Neural progenitor cell (in vitro differentiated cells): Measurements from ENCODE around the gene KCNJ16. TPM values are rescaled to one million over a fixed set of nuclear protein-coding genes. Genes with fewer than 3 reads are reported as not detected.

Experiments
- DNase-seq: peaks from one replicate; pipeline ENCODE4 v3.0.0-alpha.2; 2016; ENCODE audit warnings: low spot score
- H2AFZ ChIP-seq: fragments of 200-600 bp; sonication (generic); replicated peaks from 2 replicates; pipeline ENCODE4 v1.6.1; 2016; ENCODE audit warnings: antibody characterized with exemption
- H3F3A ChIP-seq: fragments of 200-600 bp; sonication (generic); 2 replicates; pipeline ENCODE4 v1.6.1; 2016; ENCODE audit warnings: antibody characterized with exemption, low read depth
- H3K27ac ChIP-seq: fragments of 200-600 bp; sonication (generic); 2 replicates; pipeline ENCODE4 v1.5.1; 2016; ENCODE audit warnings: mild to moderate bottlenecking
- H3K27me3 ChIP-seq: fragments of 200-600 bp; sonication (generic); 2 replicates; pipeline ENCODE4 v1.6.1; 2016; ENCODE audit warnings: mild to moderate bottlenecking, moderate library complexity
- H3K36me3 ChIP-seq: fragments of 200-600 bp; sonication (generic); 2 replicates; pipeline ENCODE4 v1.5.1; 2016
- H3K4me1 ChIP-seq: fragments of 200-600 bp; sonication (generic); 2 replicates; pipeline ENCODE4 v1.6.1; 2016; ENCODE audit warnings: mixed run types
- H3K4me2 ChIP-seq: fragments of 200-600 bp; sonication (generic); 2 replicates; pipeline ENCODE4 v1.6.1; 2016
- H3K4me3 ChIP-seq: fragments of 200-600 bp; sonication (generic); 2 replicates; pipeline ENCODE4 v1.5.1; 2016
- H3K79me2 ChIP-seq: fragments of 200-600 bp; sonication (generic); 2 replicates; pipeline ENCODE4 v1.6.1; 2016; ENCODE audit warnings: low read depth
- H3K9ac ChIP-seq: fragments of 200-600 bp; sonication (generic); 2 replicates; pipeline ENCODE4 v1.6.1; 2016
- H3K9me3 ChIP-seq: fragments of 200-600 bp; sonication (generic); 2 replicates; pipeline ENCODE4 v1.5.1; 2016; ENCODE audit warnings: low read depth
- H4K20me1 ChIP-seq: fragments of 200-600 bp; sonication (generic); 2 replicates; pipeline ENCODE4 v1.6.1; 2016; ENCODE audit warnings: low read depth
- H3K27ac Mint-ChIP-seq: 3 replicates; pipeline ENCODE4 v1.8.0; 2021; ENCODE audit warnings: mixed read lengths
- H3K27me3 Mint-ChIP-seq: 2 replicates; pipeline ENCODE4 v1.8.0; 2022; ENCODE audit warnings: low read depth, mild to moderate bottlenecking, inconsistent platforms, moderate library complexity, mixed read lengths; ENCODE audit not compliant: insufficient read depth
- H3K36me3 Mint-ChIP-seq: 3 replicates; pipeline ENCODE4 v1.8.0; 2021; ENCODE audit warnings: mixed read lengths
- H3K4me1 Mint-ChIP-seq: 3 replicates; pipeline ENCODE4 v1.8.0; 2021; ENCODE audit warnings: mixed read lengths
- H3K4me3 Mint-ChIP-seq: 3 replicates; pipeline ENCODE4 v1.8.0; 2021; ENCODE audit warnings: mild to moderate bottlenecking, moderate library complexity, mixed read lengths
- H3K9me3 Mint-ChIP-seq: 3 replicates; pipeline ENCODE4 v1.8.0; 2020; ENCODE audit warnings: mixed read lengths
- EZH2 ChIP-seq: fragments of 200-600 bp; sonication (generic); IDR thresholded peaks from 2 replicates; pipeline ENCODE4 v1.6.1; 2017; ENCODE audit warnings: antibody characterized with exemption, mild to moderate bottlenecking, moderate library complexity
- EZH2phosphoT487 ChIP-seq: fragments of 200-600 bp; sonication (generic); IDR thresholded peaks from 2 replicates; pipeline ENCODE4 v1.6.1; 2017; ENCODE audit warnings: antibody characterized with exemption
- total RNA-seq: library from RNA; depleted of rRNA; stranded (reverse); fragments of >200 nt; gene quantifications from 2 replicates; pipeline ENCODE4 v1.2.3, GENCODE V29; 2015; ENCODE audit warnings: low replicate concordance
- TF ChIP-seq, protein P1 (sequence below): fragments of 200-600 bp; sonication (generic); IDR thresholded peaks from 2 replicates; pipeline ENCODE4 v1.5.1; 2017; ENCODE audit warnings: antibody characterized with exemption, mild to moderate bottlenecking

KCNJ16 gene
- total RNA-seq, 1 donor from 2014 or later, result not detected

DNA sequence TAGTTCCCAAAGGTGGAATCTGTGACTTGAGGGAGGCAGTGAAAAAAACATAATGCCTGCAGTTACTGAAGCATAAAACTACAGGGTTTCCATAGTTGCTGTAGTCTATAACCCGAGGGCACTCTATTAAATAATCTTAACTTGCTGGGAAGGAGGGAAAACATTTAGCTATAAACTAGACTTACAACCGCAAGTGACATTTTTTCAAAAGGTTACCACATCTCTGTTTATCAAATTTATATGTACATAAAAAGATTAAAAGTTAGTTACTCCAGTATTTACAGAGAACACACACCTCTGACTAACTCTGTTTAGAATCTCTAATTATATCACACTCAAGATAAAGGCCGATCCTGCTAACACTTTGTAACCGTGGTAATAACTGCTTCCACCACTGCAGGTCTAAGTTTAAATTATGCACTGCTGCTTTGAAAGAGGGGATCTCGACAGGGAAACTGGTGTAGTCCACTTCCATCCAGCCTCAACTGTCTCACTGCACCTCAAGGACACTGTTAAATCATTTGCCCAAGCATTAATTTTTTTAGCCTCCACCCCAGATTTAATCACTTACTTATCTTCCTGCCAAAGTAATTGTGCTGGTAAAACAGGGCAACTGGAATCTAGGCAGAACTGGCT, 14.6 kb downstream of the KCNJ16 start:
- Histone ChIP-seq H4K20me1 (no peaks in the 10 kb centered on the region), H3K36me3 (no peaks in the 10 kb centered on the region), H3K27ac (no peak overlapping the region), H2AFZ (no peak overlapping the region), H3K4me3 (no peak overlapping the region), H3K9ac (no peak overlapping the region), H3K27me3 (no peaks in the 10 kb centered on the region), H3K4me1 (no peaks in the 10 kb centered on the region), H3F3A (no peaks in the 10 kb centered on the region), H3K79me2 (no peaks in the 10 kb centered on the region), H3K4me2 (no peak overlapping the region), H3K9me3 (no peaks in the 10 kb centered on the region)
- H3K27me3 Mint-ChIP-seq, result peaks cover 2% of the 10 kb centered on the region
- peaks cover 13% of the 10 kb centered on the region for H3K4me1 Mint-ChIP-seq
- TF ChIP-seq EZH2phosphoT487, result no peak
- TF ChIP-seq EZH2, result no peak
- TF ChIP-seq, protein P1, sequence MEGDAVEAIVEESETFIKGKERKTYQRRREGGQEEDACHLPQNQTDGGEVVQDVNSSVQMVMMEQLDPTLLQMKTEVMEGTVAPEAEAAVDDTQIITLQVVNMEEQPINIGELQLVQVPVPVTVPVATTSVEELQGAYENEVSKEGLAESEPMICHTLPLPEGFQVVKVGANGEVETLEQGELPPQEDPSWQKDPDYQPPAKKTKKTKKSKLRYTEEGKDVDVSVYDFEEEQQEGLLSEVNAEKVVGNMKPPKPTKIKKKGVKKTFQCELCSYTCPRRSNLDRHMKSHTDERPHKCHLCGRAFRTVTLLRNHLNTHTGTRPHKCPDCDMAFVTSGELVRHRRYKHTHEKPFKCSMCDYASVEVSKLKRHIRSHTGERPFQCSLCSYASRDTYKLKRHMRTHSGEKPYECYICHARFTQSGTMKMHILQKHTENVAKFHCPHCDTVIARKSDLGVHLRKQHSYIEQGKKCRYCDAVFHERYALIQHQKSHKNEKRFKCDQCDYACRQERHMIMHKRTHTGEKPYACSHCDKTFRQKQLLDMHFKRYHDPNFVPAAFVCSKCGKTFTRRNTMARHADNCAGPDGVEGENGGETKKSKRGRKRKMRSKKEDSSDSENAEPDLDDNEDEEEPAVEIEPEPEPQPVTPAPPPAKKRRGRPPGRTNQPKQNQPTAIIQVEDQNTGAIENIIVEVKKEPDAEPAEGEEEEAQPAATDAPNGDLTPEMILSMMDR, result no peak
- no peak for DNase-seq
- H3K4me3 Mint-ChIP-seq, result no peak overlapping the region
- no peaks in the 10 kb centered on the region for H3K36me3 Mint-ChIP-seq
- H3K27ac Mint-ChIP-seq, result peak overlapping the region; percentile 82
- H3K9me3 Mint-ChIP-seq, result no peaks in the 10 kb centered on the region

DNA sequence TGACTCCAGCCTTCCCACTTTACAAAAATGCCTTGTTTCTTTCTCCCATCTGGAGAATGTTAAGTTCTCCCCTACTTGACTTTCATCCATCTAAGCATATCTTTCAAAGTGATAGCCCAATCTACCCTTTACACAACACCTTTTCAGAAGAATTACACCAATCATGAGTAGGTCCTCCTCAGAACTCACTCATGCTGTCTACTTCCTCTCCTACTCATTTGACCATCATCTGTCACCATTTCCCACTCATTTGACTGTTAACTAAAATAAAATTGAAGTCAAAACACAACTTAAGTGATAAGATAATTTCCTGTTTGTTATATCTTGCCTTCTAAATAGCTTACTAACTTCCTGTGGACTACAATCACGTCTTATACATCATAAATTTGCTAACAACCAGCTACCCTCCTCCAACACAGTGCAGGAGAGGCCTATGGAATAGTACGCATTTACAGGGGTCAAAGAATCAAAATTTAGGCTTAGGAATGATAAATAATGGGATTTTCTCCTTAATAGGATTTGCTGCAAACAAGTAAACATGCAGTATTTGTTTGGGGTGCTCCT, 16.1 kb downstream of the KCNJ16 start:
- peaks cover 13% of the 10 kb centered on the region for H3K4me1 Mint-ChIP-seq
- no peaks in the 10 kb centered on the region for H3K4me1 ChIP-seq
- no peaks in the 10 kb centered on the region for H3K79me2 ChIP-seq
- DNase-seq, result no peak
- no peak overlapping the region for H3K4me2 ChIP-seq
- no peaks in the 10 kb centered on the region for H3K36me3 ChIP-seq
- no peak overlapping the region for H3K4me3 Mint-ChIP-seq
- no peaks in the 10 kb centered on the region for H3K9me3 Mint-ChIP-seq
- no peaks in the 10 kb centered on the region for H3K27me3 ChIP-seq
- no peak overlapping the region for H3K4me3 ChIP-seq
- no peak overlapping the region for H3K27ac Mint-ChIP-seq
- H2AFZ ChIP-seq, result no peak overlapping the region
- no peaks in the 10 kb centered on the region for H4K20me1 ChIP-seq
- no peak for TF ChIP-seq EZH2phosphoT487
- TF ChIP-seq, protein P1, result no peak
- no peak for TF ChIP-seq EZH2
- H3F3A ChIP-seq, result no peaks in the 10 kb centered on the region
- no peak overlapping the region for H3K27ac ChIP-seq
- H3K27me3 Mint-ChIP-seq, result peaks cover 2% of the 10 kb centered on the region
- no peaks in the 10 kb centered on the region for H3K9me3 ChIP-seq
- no peak overlapping the region for H3K9ac ChIP-seq
- H3K36me3 Mint-ChIP-seq, result no peaks in the 10 kb centered on the region

DNA sequence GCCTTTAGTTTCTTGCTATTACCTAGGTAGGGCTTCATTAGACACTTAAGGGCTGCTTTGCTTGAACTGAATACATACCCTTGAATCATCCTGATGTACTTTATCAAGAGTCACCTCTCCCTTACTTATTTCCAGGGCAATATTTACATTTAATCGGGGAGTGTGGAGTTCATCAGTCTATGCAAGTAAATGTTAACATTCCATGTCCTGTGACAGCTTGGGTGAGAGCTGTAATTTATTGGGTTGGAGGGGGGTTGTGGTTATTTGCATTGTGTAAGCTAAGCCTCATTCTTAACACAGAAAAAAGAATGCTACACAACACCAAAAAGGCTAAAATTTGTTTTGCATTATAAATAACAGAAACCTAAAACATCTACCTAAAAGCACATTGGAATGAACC, 16.7 kb downstream of the KCNJ16 start:
- Mint-ChIP-seq H3K36me3 (no peaks in the 10 kb centered on the region), H3K4me3 (no peak overlapping the region), H3K27me3 (peaks cover 2% of the 10 kb centered on the region), H3K9me3 (no peaks in the 10 kb centered on the region), H3K4me1 (peaks cover 13% of the 10 kb centered on the region), H3K27ac (no peak overlapping the region)
- Histone ChIP-seq H3K9ac (no peak overlapping the region), H3K4me3 (no peak overlapping the region), H3K4me2 (no peak overlapping the region), H3F3A (no peaks in the 10 kb centered on the region), H4K20me1 (no peaks in the 10 kb centered on the region), H3K79me2 (no peaks in the 10 kb centered on the region), H3K9me3 (no peaks in the 10 kb centered on the region), H2AFZ (no peak overlapping the region), H3K27me3 (no peaks in the 10 kb centered on the region), H3K36me3 (no peaks in the 10 kb centered on the region), H3K27ac (no peak overlapping the region), H3K4me1 (no peaks in the 10 kb centered on the region)
- no peak for DNase-seq
- TF ChIP-seq EZH2phosphoT487 (no peak), EZH2 (no peak)
- TF ChIP-seq, protein P1, result no peak
